Endothelial cell of umbilical vein (primary cell): Measurements from ENCODE around the gene PPP1R16B. TPM values are rescaled to one million over a fixed set of nuclear protein-coding genes. Genes with fewer than 3 reads are reported as not detected.

ENCODE experiments used
- BruUV-seq: library from RNA; stranded (reverse); fragments of 400-500 nt; replicated peaks from 2 replicates; lab custom pipeline; 2021; lab: Mats Ljungman, UMichigan
- CTCF ChIA-PET: fragments of 300-600, 350-600 bp; sonication (Branson Sonifier 250); formaldehyde crosslinking; loops from one replicate; lab custom pipeline; 2021; ENCODE audit warnings: antibody characterized with exemption, inconsistent platforms; lab: Charles Lee
- POLR2A ChIA-PET: fragments of 300-600, 350-600 bp; sonication (Branson Sonifier 250); formaldehyde crosslinking; loops from one replicate; lab custom pipeline; 2021; ENCODE audit warnings: antibody characterized with exemption, inconsistent platforms; lab: Charles Lee
- DNase-seq: peaks from one replicate; pipeline ENCODE4 v3.0.0-alpha.2; 2011; ENCODE audit warnings: low read depth, low spot score
- FAIRE-seq: peaks from 2 replicates; lab custom pipeline; 2011; peaks lifted over from hg19 to GRCh38; lab: Jason Lieb, UNC
- H2AFZ ChIP-seq: 2 replicates; pipeline ENCODE4 v1.6.0; 2012; ENCODE audit warnings: low read depth, low read length, control low read depth, inconsistent platforms
- H3K27ac ChIP-seq: 2 replicates; pipeline ENCODE4 v1.5.1; 2011; ENCODE audit warnings: low read depth, mild to moderate bottlenecking, control low read depth, low read length, moderate library complexity; ENCODE audit not compliant: insufficient read depth
- H3K27me3 ChIP-seq, 2 experiments: 2 replicates each; pipeline versions ENCODE4 v1.6.0 to v1.6.1; 2011; ENCODE audit warnings: low read length in 2 of 2, mixed read lengths in 1 of 2; ENCODE audit not compliant: control insufficient read depth in 2 of 2, insufficient read depth in 2 of 2
- H3K36me3 ChIP-seq, 2 experiments: 2 replicates in 1 of 2; 3 replicates in 1 of 2; pipeline ENCODE4 v1.5.1; 2011; ENCODE audit warnings: low read length in 2 of 2, mild to moderate bottlenecking in 1 of 2, moderate library complexity in 1 of 2; ENCODE audit not compliant: control insufficient read depth in 2 of 2, insufficient read depth in 2 of 2; ENCODE audit errors: extremely low read depth in 1 of 2
- H3K4me1 ChIP-seq: 3 replicates; pipeline ENCODE4 v1.5.1; 2011; ENCODE audit warnings: mild to moderate bottlenecking, low read length; ENCODE audit not compliant: control insufficient read depth, insufficient read depth; ENCODE audit errors: extremely low read depth
- H3K4me2 ChIP-seq: 2 replicates; pipeline ENCODE4 v1.6.1; 2011; ENCODE audit warnings: low read length, control low read depth, mixed read lengths; ENCODE audit not compliant: insufficient read depth
- H3K4me3 ChIP-seq, 3 experiments: fragments of 200-600 bp in 1 of 3; sonication (generic), shearing (Covaris generic) in 1 of 3; replicated peaks in 1 of 3; 2 replicates each; pipeline ENCODE4 v1.5.1; 2011 to 2016; ENCODE audit warnings: control low read depth in 3 of 3, low read length in 3 of 3, mild to moderate bottlenecking in 2 of 3, inconsistent platforms in 1 of 3, low read depth in 1 of 3, moderate library complexity in 1 of 3; ENCODE audit not compliant: insufficient read depth in 1 of 3
- H3K79me2 ChIP-seq: 2 replicates; pipeline ENCODE4 v1.6.0; 2012; ENCODE audit warnings: low read length, inconsistent platforms; ENCODE audit not compliant: control insufficient read depth, insufficient read depth
- H3K9ac ChIP-seq: replicated peaks from 2 replicates; pipeline ENCODE3; 2011; ENCODE audit warnings: low read length, control low read depth; ENCODE audit not compliant: insufficient read depth; ENCODE audit errors: extremely low read depth
- H3K9me1 ChIP-seq: replicated peaks from 3 replicates; pipeline ENCODE4 v1.6.0; 2011; ENCODE audit warnings: mild to moderate bottlenecking, low read length; ENCODE audit not compliant: control insufficient read depth, insufficient read depth; ENCODE audit errors: extremely low read depth
- H3K9me3 ChIP-seq: replicated peaks from 2 replicates; pipeline ENCODE4 v1.5.1; 2012; ENCODE audit warnings: low read length, inconsistent platforms; ENCODE audit not compliant: control insufficient read depth, insufficient read depth
- H4K20me1 ChIP-seq: replicated peaks from 2 replicates; pipeline ENCODE3; 2011; ENCODE audit warnings: mild to moderate bottlenecking, low read length; ENCODE audit not compliant: control insufficient read depth, insufficient read depth; ENCODE audit errors: extremely low read depth
- CTCF ChIP-seq, 2 donors: IDR thresholded peaks; 1 replicate in 1 of 2; 2 replicates in 1 of 2; pipeline ENCODE4 v1.5.1; 2011; ENCODE audit warnings: low read length in 2 of 2, mild to moderate bottlenecking in 2 of 2, moderate library complexity in 2 of 2, control low read depth in 1 of 2, inconsistent platforms in 1 of 2, low read depth in 1 of 2; ENCODE audit not compliant: insufficient read depth in 1 of 2; ENCODE audit errors: extremely low read depth in 1 of 2
- FOS ChIP-seq: IDR thresholded peaks from 2 replicates; pipeline ENCODE4 v1.6.1; 2011; ENCODE audit warnings: mild to moderate bottlenecking, low read length, moderate library complexity, borderline replicate concordance; ENCODE audit not compliant: insufficient read depth
- JUN ChIP-seq: IDR thresholded peaks from 2 replicates; pipeline ENCODE4 v1.6.1; 2011; ENCODE audit warnings: borderline replicate concordance, low read depth; ENCODE audit not compliant: insufficient read length, insufficient read depth
- MAX ChIP-seq: IDR thresholded peaks from 2 replicates; pipeline ENCODE4 v1.6.1; 2011; ENCODE audit not compliant: insufficient read depth, insufficient read length
- MYC ChIP-seq: IDR thresholded peaks from one replicate; pipeline ENCODE4 v1.6.1; 2011; ENCODE audit warnings: mild to moderate bottlenecking, low read depth, low read length
- POLR2A ChIP-seq: IDR thresholded peaks from 2 replicates; pipeline ENCODE4 v1.6.1; 2012; ENCODE audit warnings: low read depth, mild to moderate bottlenecking, control low read depth, low read length
- POLR2AphosphoS5 ChIP-seq: IDR thresholded peaks from 2 replicates; pipeline ENCODE4 v1.6.1; 2012; ENCODE audit warnings: low read depth, mild to moderate bottlenecking, control low read depth, low read length, moderate library complexity; ENCODE audit not compliant: insufficient read depth
- dilution Hi-C: fragments of 300-500 bp; cut with MboI; formaldehyde crosslinking; loops from one replicate; pipeline ENCODE4 v1.15.0; 2019; ENCODE audit warnings: low sequenced_read_pairs; ENCODE audit not compliant: extremely low pct_ligation_motif_present
- intact Hi-C: fragments of 100-400 bp; cut with micrococcal nuclease; formaldehyde crosslinking; loops from one replicate; pipeline ENCODE4 v1.10.0; 2022
- polyA plus RNA-seq, 4 experiments: library from polyadenylated mRNA; depleted of rRNA in 3 of 4; stranded (reverse) in 3 of 4; unstranded in 1 of 4; fragments of >200 nt; gene quantifications; 2 replicates each; pipeline versions ENCODE4 v1.2.1 to v1.2.3, GENCODE V29; 2011 to 2012; ENCODE audit warnings: missing spikeins in 1 of 4
- total RNA-seq: library from RNA; stranded (reverse); gene quantifications from 2 replicates; pipeline ENCODE4 v1.2.3, GENCODE V29; 2021

The PPP1R16B gene
- total and polyA plus RNA-seq, 2 donors (not counting 3 experiments of a cell fraction or from before 2014, with no cell fraction given) = 34.7 to 68.1 TPM

DNA sequence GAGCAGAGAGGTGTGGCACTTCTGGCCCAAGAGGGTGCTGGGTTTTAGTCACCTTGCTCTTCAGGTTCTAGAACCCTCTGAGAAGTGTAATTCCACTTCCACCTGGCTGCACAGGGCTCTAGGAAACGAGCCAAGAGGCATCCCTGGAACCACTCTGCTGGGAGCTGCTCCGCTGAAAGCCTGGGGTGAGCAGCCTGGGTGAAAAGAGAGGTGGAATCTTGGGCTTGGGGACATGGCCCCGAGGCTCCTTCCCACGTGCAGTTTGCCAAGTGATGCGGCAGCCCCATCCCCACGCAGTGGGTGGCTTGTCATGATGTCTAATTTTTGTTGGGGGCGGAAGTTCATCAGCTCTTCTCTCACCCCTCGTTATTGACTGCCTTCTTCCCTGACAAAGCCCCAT lies 32.8 kb downstream of the PPP1R16B start:
- BruUV-seq = no TSS peak
- dilution Hi-C loops (no loop called here), intact Hi-C loops (no loop called here)
- Histone ChIP-seq H3K4me2 (no peak overlapping the region), H3K27me3 (no peaks in the 10 kb centered on the region), H3K79me2 (no peaks in the 10 kb centered on the region), H3K27ac (no peak overlapping the region), H3K36me3 (peaks cover 2 to 20% of the 10 kb centered on the region in 2 experiments), H4K20me1 (peaks cover 4% of the 10 kb centered on the region), H3K4me1 (peaks cover 10% of the 10 kb centered on the region), H3K9me3 (no peaks in the 10 kb centered on the region), H3K9me1 (no peaks in the 10 kb centered on the region), H3K4me3 (no peak overlapping the region), H2AFZ (no peak overlapping the region), H3K9ac (no peak overlapping the region)
- TF ChIP-seq MAX = no peak
- TF ChIP-seq FOS = no peak
- TF ChIP-seq MYC = no peak
- TF ChIP-seq JUN = no peak
- TF ChIP-seq POLR2A = no peak
- no peak for TF ChIP-seq CTCF (IDR thresholded peaks at IDR 0.05; ENCODE audit: extremely low read depth in 1 of 2, insufficient read depth in 1 of 2, low read depth in 1 of 2, low read length in 2 of 2)
- TF ChIP-seq POLR2AphosphoS5 = no peak
- DNase-seq (no peak), FAIRE-seq (no peak)
- CTCF ChIA-PET = no interaction called here
- POLR2A ChIA-PET = no interaction called here
